ENCODE measurements around the gene PRR12.

The PRR12 gene

DNA sequence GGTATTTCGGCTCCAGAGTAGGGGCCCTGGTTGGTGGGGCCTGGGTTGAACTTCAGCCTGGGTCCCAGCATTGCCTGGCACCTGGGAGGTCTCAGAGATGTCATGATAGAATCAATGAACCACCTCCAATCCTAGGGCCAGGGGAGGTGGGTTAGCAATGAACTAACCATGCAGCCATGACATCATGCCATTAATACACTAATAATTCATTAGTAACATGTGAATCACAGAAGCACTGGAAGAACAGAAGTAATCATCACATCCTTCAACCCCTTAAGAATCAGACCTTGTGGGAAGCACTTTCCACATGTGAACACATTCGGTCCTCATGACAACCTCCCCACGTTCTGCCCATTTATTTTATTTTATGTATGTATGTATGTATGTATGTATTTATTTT lies 17.6 kb upstream of the PRR12 start:
- no peak overlapping the region for H3K4me3 ChIP-seq (ENCODE audit: low read depth, low read length)
- TF ChIP-seq MAX (IDR thresholded peaks at IDR 0.05; ENCODE audit: low read depth, low read length) (no peak), MYC (IDR thresholded peaks at IDR 0.05; ENCODE audit: low read depth, low read length) (no peak), POLR2A (IDR thresholded peaks at IDR 0.05; ENCODE audit: extremely low read depth, insufficient read length) (no peak)
- TF ChIP-seq, protein P1, sequence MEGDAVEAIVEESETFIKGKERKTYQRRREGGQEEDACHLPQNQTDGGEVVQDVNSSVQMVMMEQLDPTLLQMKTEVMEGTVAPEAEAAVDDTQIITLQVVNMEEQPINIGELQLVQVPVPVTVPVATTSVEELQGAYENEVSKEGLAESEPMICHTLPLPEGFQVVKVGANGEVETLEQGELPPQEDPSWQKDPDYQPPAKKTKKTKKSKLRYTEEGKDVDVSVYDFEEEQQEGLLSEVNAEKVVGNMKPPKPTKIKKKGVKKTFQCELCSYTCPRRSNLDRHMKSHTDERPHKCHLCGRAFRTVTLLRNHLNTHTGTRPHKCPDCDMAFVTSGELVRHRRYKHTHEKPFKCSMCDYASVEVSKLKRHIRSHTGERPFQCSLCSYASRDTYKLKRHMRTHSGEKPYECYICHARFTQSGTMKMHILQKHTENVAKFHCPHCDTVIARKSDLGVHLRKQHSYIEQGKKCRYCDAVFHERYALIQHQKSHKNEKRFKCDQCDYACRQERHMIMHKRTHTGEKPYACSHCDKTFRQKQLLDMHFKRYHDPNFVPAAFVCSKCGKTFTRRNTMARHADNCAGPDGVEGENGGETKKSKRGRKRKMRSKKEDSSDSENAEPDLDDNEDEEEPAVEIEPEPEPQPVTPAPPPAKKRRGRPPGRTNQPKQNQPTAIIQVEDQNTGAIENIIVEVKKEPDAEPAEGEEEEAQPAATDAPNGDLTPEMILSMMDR (IDR thresholded peaks at IDR 0.05; ENCODE audit: low read depth, low read length) = no peak
- no peak for DNase-seq (ENCODE audit: low read depth)

DNA sequence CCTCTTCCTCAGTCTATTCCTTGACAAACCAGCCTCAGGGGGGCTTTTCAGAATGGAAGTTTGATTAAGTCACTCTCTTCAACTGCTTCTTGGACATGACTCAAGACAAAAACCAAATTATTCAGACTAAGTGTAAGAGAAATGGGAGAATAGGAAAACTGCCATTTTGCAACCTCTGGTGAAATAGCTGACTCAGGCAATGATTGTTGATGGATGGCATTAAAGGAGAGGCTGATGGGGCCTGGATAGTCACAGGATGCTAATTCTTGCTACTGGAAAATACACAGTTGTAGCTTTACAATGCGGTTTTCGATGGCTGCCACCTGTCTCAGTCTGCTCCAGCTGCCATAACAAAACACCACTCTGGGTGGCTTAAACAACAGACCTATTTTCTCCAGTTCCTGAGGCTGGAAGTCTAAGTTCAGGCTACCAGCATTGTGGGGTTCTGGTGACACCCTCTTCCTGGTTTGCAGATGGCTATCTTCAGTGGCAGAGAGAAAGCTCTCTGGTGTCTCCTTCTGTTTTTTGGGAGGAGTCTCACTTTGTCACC lies 16.7 kb upstream of the PRR12 start:
- no peak overlapping the region for H3K4me3 ChIP-seq (ENCODE audit: low read depth, low read length)
- TF ChIP-seq, protein P1 (IDR thresholded peaks at IDR 0.05; ENCODE audit: low read depth, low read length) = no peak
- no peak for TF ChIP-seq MAX (IDR thresholded peaks at IDR 0.05; ENCODE audit: low read depth, low read length)
- TF ChIP-seq POLR2A (IDR thresholded peaks at IDR 0.05; ENCODE audit: extremely low read depth, insufficient read length) = no peak
- TF ChIP-seq MYC (IDR thresholded peaks at IDR 0.05; ENCODE audit: low read depth, low read length) = no peak
- no peak for DNase-seq (ENCODE audit: low read depth)

- H3K4me3 ChIP-seq (ENCODE audit: low read depth, low read length) = peak overlapping the region; percentile 86
- TF ChIP-seq POLR2A (IDR thresholded peaks at IDR 0.05; ENCODE audit: extremely low read depth, insufficient read length) = no peak
- no peak for TF ChIP-seq MAX (IDR thresholded peaks at IDR 0.05; ENCODE audit: low read depth, low read length)
- TF ChIP-seq MYC (IDR thresholded peaks at IDR 0.05; ENCODE audit: low read depth, low read length) = no peak
- TF ChIP-seq, protein P1 (IDR thresholded peaks at IDR 0.05; ENCODE audit: low read depth, low read length) = no peak
- no peak for DNase-seq (ENCODE audit: low read depth)
Measured at GRCh38 chr19:49579193-49579592, 11.8 kb upstream of the PRR12 start.

- DNase-seq (ENCODE audit: low read depth) = no peak
- peak overlapping the region; percentile 86 for H3K4me3 ChIP-seq (ENCODE audit: low read depth, low read length)
- TF ChIP-seq MAX (IDR thresholded peaks at IDR 0.05; ENCODE audit: low read depth, low read length) = no peak
- no peak for TF ChIP-seq POLR2A (IDR thresholded peaks at IDR 0.05; ENCODE audit: extremely low read depth, insufficient read length)
Measured at GRCh38 chr19:49579947-49580263, 11.1 kb upstream of the PRR12 start.

DNA sequence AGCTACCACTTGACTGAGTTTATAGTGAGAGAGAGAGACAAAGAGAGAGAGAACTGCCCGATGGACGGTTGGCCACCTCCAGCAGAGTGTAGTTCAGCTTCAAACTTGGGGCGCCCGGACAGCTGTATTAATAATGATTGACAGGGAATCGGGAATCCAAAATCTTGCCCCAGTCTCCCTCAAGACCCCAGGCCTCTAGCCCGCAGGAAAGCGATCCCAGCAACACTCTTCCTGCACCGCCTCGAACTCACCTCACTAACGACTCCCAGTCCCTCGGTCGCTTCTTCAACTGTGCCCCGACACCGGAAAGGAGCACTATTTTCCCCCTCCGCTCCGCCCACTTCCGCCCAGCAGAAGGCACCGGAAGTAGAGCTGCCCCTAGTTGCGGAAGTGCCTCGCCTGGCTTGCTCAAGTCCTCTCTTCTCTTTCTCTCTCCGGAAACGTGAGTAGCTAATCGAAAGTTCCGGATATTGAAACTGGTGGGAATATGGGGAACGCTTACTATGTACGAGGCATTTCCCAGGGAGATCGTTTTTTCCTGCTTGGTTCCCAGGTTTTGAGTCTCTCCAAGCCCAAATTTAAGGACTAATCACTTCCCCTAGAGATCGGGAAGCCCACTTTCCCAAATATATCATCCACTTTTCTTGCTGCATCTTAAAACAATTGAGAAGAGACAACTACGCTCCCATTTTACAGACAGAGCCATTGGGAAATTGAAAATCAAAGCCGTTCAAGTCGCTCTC lies 10.5 kb upstream of the PRR12 start, which contains the start of gene NOSIP:
NOSIP (minus strand) TSS at position 293 of the 743 bp plus-strand sequence. CDS start 19,865 bp downstream, outside the sequence.
- peak; percentile 97 for DNase-seq (ENCODE audit: low read depth)
- TF ChIP-seq MYC (IDR thresholded peaks at IDR 0.05; ENCODE audit: low read depth, low read length) (peak; percentile 71), MAX (IDR thresholded peaks at IDR 0.05; ENCODE audit: low read depth, low read length) (peak; percentile 57), POLR2A (IDR thresholded peaks at IDR 0.05; ENCODE audit: extremely low read depth, insufficient read length) (peak; percentile 99)
- TF ChIP-seq, protein P1 (IDR thresholded peaks at IDR 0.05; ENCODE audit: low read depth, low read length) = no peak
- peak within 1 kb of the TSS; percentile 86 for H3K4me3 ChIP-seq (ENCODE audit: low read depth, low read length)

DNA sequence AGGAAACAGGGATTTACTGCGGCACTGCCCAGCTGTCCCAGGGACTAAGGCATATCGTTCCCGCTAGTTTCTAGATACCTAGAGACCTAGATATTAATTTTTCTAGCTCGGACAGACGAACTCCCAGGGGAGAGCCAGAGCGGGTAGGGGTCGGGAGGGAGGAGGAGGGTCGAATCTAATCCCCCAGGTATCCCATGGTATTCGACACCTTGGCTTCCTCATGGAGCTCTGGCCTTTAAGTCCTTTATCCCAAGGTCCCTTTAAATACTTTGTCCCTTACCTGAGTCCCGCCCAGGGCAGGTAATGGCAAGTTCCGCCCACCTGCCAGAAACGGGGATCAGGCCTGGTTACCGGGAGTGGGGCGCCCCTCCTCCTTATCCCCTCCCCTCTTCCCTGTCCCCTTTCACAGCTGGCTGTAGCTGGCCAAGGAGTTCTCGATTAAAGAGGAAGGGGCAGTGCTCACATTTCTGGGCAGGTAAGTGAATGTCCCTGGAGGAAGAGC lies 9.9 kb upstream of the PRR12 start, which contains the start of gene PRRG2:
PRRG2 (plus strand) TSS at position 310 of the 502 bp plus-strand sequence. CDS start 1,904 bp downstream, outside the sequence.
- TF ChIP-seq MYC (IDR thresholded peaks at IDR 0.05; ENCODE audit: low read depth, low read length) (no peak), POLR2A (IDR thresholded peaks at IDR 0.05; ENCODE audit: extremely low read depth, insufficient read length) (no peak), MAX (IDR thresholded peaks at IDR 0.05; ENCODE audit: low read depth, low read length) (no peak)
- TF ChIP-seq, protein P1 (IDR thresholded peaks at IDR 0.05; ENCODE audit: low read depth, low read length) = no peak
- no peak for DNase-seq (ENCODE audit: low read depth)
- H3K4me3 ChIP-seq (ENCODE audit: low read depth, low read length) = peak within 1 kb of the TSS; percentile 86
